IMR-90 (cell line): ENCODE results near the gene WNT4.

Source experiments
- CTCF ChIP-seq: conservative IDR thresholded peaks from 2 replicates; pipeline ENCODE4 v1.5.1; 2012; ENCODE audit warnings: mild to moderate bottlenecking, low read depth, low read length, improper control_type of control experiment
- MAZ ChIP-seq: IDR thresholded peaks from 2 replicates; pipeline ENCODE4 v1.6.1; 2012; ENCODE audit warnings: low read depth, mild to moderate bottlenecking, low read length, improper control_type of control experiment, moderate library complexity, borderline replicate concordance
- RAD21 ChIP-seq: IDR thresholded peaks from 2 replicates; pipeline ENCODE4 v1.6.1; 2012; ENCODE audit warnings: low read length, improper control_type of control experiment

DNA sequence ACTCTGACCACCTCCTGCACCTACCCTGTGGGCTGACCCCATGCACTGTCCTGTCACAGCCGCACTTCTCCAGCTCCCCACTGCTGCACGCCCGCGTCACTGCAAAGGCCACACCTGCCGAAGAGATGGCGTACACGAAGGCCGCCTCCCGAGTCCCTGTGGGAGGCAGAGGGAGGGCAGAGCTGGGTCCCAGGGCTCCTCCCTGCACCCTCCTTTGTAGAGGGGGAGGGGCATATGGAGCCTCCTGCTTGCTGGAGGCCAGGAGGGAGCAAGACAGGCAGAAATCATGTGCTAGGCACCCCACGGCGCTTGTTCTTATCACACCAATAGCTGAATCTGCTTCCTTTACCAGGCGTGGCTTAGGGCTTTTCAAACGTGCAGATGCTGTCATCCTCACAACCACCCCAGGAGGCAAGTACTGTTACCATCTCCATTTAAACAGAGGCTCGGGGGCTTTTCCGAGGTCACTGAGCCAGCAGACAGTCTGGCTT lies 21.4 kb downstream of the WNT4 start:
- TF ChIP-seq CTCF (no peak), RAD21 (no peak), MAZ (no peak)
